Heart left ventricle (tissue), 13 donors: ENCODE results near the gene TMEM50A.

Experiments
- POLR2A ChIP-seq, 2 donors: fragments of 450-650 bp; IDR thresholded peaks; one replicate each; pipeline ENCODE4 v1.6.1; 2017; ENCODE audit warnings: antibody characterized with exemption in 2 of 2, mild to moderate bottlenecking in 2 of 2, moderate library complexity in 2 of 2
- TF ChIP-seq, protein P1 (sequence below), 12 donors: fragments of 200-600 bp; sonication (generic) in 4 of 12; IDR thresholded peaks; one replicate each; pipeline versions ENCODE4 v1.5.0 to v1.8.0; 2018 to 2022; ENCODE audit warnings: antibody characterized with exemption in 12 of 12, mild to moderate bottlenecking in 5 of 12
- donor health status: ischemic (EF 13 %, LVEDD 7.1; RV severe dilation, severe dysfunction).
- donor health status: DM: no; HTN: yes; CAD: no.
- donor health status: DM: no; HTN: no; CAD: no.
- donor health status: ischemic (EF 25% LVEDD 6.9; RV normal size, moderate dysfunction).
- donor health status: ischemic (EF 25% LVEDD 5.7; RV mildly dilated, moderate dysfunction).
- donor health status: ischemic (EF 35%, LVEDD 5.7; RV mildly dilated, moderate dysfunction).
- donor health status: nonischemic (EF 11% LVEDD 7.7; RV severe dilation, severe dysfunction).
- donor health status: DM: yes; HTN: yes; CAD: no.
- donor health status: PGD.
- donor health status: ischemic (EF 29% LVEDD 5.4; RV normal size, mild dysfunction).
- donor health status: nonischemic (EF 23%, LVEDD 6.1; RV moderate dilation, normal function).

DNA sequence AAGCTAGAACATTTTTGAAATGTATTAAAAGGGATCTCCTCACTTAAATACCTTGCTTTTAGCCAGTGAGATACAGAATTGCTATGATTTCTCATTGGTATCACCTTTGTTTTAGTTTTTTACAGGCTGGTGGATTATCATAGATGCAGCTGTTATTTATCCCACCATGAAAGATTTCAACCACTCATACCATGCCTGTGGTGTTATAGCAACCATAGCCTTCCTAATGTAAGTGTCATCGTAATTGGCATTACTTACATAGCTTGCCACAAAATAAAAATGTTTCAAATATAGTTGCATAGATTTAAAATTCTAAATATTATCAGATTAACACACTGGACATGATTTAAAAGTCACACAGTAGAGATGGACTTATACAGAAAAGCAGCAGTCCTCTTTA lies 4.7 kb downstream of the TMEM50A start:
- TF ChIP-seq, protein P1, sequence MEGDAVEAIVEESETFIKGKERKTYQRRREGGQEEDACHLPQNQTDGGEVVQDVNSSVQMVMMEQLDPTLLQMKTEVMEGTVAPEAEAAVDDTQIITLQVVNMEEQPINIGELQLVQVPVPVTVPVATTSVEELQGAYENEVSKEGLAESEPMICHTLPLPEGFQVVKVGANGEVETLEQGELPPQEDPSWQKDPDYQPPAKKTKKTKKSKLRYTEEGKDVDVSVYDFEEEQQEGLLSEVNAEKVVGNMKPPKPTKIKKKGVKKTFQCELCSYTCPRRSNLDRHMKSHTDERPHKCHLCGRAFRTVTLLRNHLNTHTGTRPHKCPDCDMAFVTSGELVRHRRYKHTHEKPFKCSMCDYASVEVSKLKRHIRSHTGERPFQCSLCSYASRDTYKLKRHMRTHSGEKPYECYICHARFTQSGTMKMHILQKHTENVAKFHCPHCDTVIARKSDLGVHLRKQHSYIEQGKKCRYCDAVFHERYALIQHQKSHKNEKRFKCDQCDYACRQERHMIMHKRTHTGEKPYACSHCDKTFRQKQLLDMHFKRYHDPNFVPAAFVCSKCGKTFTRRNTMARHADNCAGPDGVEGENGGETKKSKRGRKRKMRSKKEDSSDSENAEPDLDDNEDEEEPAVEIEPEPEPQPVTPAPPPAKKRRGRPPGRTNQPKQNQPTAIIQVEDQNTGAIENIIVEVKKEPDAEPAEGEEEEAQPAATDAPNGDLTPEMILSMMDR (IDR thresholded peaks at IDR 0.05), result no peak
- no peak for TF ChIP-seq POLR2A (IDR thresholded peaks at IDR 0.05)
